Tibial artery (tissue), 4 donors: ENCODE measurements around the gene MAEA.

Source experiments
- DNase-seq, 2 donors: peaks; one replicate each; pipeline ENCODE4 v3.0.0-alpha.2; 2019
- H3K27ac ChIP-seq, 2 donors: fragments of 200-600 bp; sonication (generic) in 1 of 2; 1 replicate in 1 of 2; 2 replicates in 1 of 2; pipeline ENCODE4 v1.5.1; 2018 to 2019; ENCODE audit warnings: mild to moderate bottlenecking in 1 of 2
- H3K27me3 ChIP-seq, 2 donors: fragments of 200-600 bp; sonication (generic) in 1 of 2; one replicate each; pipeline versions ENCODE4 v1.5.1 to v1.6.0; 2016 to 2019
- H3K36me3 ChIP-seq, 3 donors: fragments of 200-600 bp; sonication (generic) in 2 of 3; one replicate each; pipeline ENCODE4 v1.5.1; 2016 to 2019; ENCODE audit warnings: mild to moderate bottlenecking in 2 of 3
- H3K4me1 ChIP-seq, 4 donors: fragments of 200-600 bp; sonication (generic) in 2 of 4; 1 replicate in 3 of 4; 2 replicates in 1 of 4; pipeline ENCODE4 v1.5.1; 2016 to 2019
- H3K4me3 ChIP-seq, 2 donors: fragments of 200-600 bp; sonication (generic) in 1 of 2; 1 replicate in 1 of 2; 2 replicates in 1 of 2; pipeline ENCODE4 v1.5.1; 2018 to 2019; ENCODE audit warnings: mild to moderate bottlenecking in 2 of 2
- H3K9me3 ChIP-seq, 3 donors: fragments of 200-600 bp; sonication (generic) in 1 of 3; one replicate each; pipeline ENCODE4 v1.5.1; 2016 to 2019
- CTCF ChIP-seq, 2 experiments: fragments of 200-600 bp in 1 of 2; fragments of 450-650 bp in 1 of 2; IDR thresholded peaks; one replicate each; pipeline ENCODE4 v1.5.1; 2017 to 2019; ENCODE audit warnings: antibody characterized with exemption in 2 of 2, mild to moderate bottlenecking in 1 of 2, moderate library complexity in 1 of 2
- intact Hi-C: fragments of 100-400 bp; cut with DNase I; formaldehyde crosslinking; loops from one replicate; pipeline ENCODE4 v1.15.0; 2023; ENCODE audit warnings: low total_unique reads

Gene MAEA

GRCh38 chr4:1264942-1265341 lies 24.7 kb upstream of the MAEA start:
- H3K4me3 ChIP-seq: no peak overlapping the region
- H3K4me1 ChIP-seq: no peaks in the 10 kb centered on the region
- H3K9me3 ChIP-seq: peaks cover 0 to 7% (median 0%) of the 10 kb centered on the region in 3 donors
- H3K36me3 ChIP-seq: peaks cover 0 to 4% (median 0%) of the 10 kb centered on the region in 3 donors
- DNase-seq: no peak
- no peak for TF ChIP-seq CTCF (IDR thresholded peaks at IDR 0.05)
- no peaks in the 10 kb centered on the region for H3K27me3 ChIP-seq
- intact Hi-C loops: no loop called here
- no peak overlapping the region for H3K27ac ChIP-seq

- H3K4me3 ChIP-seq: no peak overlapping the region
- intact Hi-C loops: no loop called here
Measured at GRCh38 chr4:1265351-1265750, 24.3 kb upstream of the MAEA start.

GRCh38 chr4:1266881-1267763 lies 22.6 kb upstream of the MAEA start:
- Histone ChIP-seq H3K36me3 (peaks cover 0 to 4% (median 0%) of the 10 kb centered on the region in 3 donors), H3K4me3 (no peak overlapping the region), H3K27me3 (no peaks in the 10 kb centered on the region), H3K9me3 (peaks cover 0 to 9% (median 0%) of the 10 kb centered on the region in 3 donors), H3K4me1 (no peaks in the 10 kb centered on the region), H3K27ac (no peak overlapping the region)
- no peak for DNase-seq
- TF ChIP-seq CTCF (IDR thresholded peaks at IDR 0.05): no peak
- intact Hi-C loops: loop anchor here (2.0 kb wide), 1 partner anchor 136 kb away; no protein-coding TSS in a partner anchor

More at GRCh38 chr4:1265351-1265750, 24.3 kb upstream of the MAEA start:
- Histone ChIP-seq H3K27me3 (no peaks in the 10 kb centered on the region), H3K9me3 (peaks cover 0 to 9% (median 0%) of the 10 kb centered on the region in 3 donors), H3K27ac (no peak overlapping the region), H3K36me3 (peaks cover 0 to 4% (median 0%) of the 10 kb centered on the region in 3 donors), H3K4me1 (no peaks in the 10 kb centered on the region)
- DNase-seq: no peak
- no peak for TF ChIP-seq CTCF (IDR thresholded peaks at IDR 0.05)

- no peaks in the 10 kb centered on the region for H3K27me3 ChIP-seq
- no peaks in the 10 kb centered on the region for H3K4me1 ChIP-seq
- H3K27ac ChIP-seq: no peak overlapping the region
- DNase-seq: no peak
- TF ChIP-seq CTCF (IDR thresholded peaks at IDR 0.05): no peak
- intact Hi-C loops: no loop called here
- peaks cover 0 to 4% (median 0%) of the 10 kb centered on the region in 3 donors for H3K36me3 ChIP-seq
- H3K4me3 ChIP-seq: no peak overlapping the region
- peaks cover 0 to 9% (median 0%) of the 10 kb centered on the region in 3 donors for H3K9me3 ChIP-seq
Measured at GRCh38 chr4:1269209-1269608, 20.5 kb upstream of the MAEA start.

- Histone ChIP-seq H3K4me3 (no peak overlapping the region), H3K4me1 (no peaks in the 10 kb centered on the region), H3K27ac (no peak overlapping the region), H3K27me3 (no peaks in the 10 kb centered on the region), H3K36me3 (no peaks in the 10 kb centered on the region), H3K9me3 (peaks cover 0 to 9% (median 0%) of the 10 kb centered on the region in 3 donors)
- intact Hi-C loops: no loop called here
- no peak for TF ChIP-seq CTCF (IDR thresholded peaks at IDR 0.05)
- no peak for DNase-seq
Measured at GRCh38 chr4:1271686-1272085, 18.0 kb upstream of the MAEA start.
